Epithelial cell of esophagus (primary cell): ENCODE measurements around the gene SLC16A13.
"Not testable (repeated sequence)": the region's sequence is repeated elsewhere in the genome, so short reads cannot be mapped to it uniquely, and the experiment has no call there.

ENCODE experiments used
- DNase-seq: peaks from one replicate; pipeline ENCODE4 v3.0.0; 2010; ENCODE audit warnings: low read depth
- H3K4me3 ChIP-seq: 2 replicates; pipeline ENCODE4 v1.5.1; 2011; ENCODE audit warnings: mild to moderate bottlenecking, low read length, control low read depth
- TF ChIP-seq, protein P1 (sequence below): IDR thresholded peaks from 2 replicates; pipeline ENCODE4 v1.5.1; 2011; ENCODE audit warnings: low read depth, mild to moderate bottlenecking, low read length, control low read depth, inconsistent platforms; ENCODE audit not compliant: insufficient read depth; ENCODE audit errors: missing control alignments

The SLC16A13 gene

DNA sequence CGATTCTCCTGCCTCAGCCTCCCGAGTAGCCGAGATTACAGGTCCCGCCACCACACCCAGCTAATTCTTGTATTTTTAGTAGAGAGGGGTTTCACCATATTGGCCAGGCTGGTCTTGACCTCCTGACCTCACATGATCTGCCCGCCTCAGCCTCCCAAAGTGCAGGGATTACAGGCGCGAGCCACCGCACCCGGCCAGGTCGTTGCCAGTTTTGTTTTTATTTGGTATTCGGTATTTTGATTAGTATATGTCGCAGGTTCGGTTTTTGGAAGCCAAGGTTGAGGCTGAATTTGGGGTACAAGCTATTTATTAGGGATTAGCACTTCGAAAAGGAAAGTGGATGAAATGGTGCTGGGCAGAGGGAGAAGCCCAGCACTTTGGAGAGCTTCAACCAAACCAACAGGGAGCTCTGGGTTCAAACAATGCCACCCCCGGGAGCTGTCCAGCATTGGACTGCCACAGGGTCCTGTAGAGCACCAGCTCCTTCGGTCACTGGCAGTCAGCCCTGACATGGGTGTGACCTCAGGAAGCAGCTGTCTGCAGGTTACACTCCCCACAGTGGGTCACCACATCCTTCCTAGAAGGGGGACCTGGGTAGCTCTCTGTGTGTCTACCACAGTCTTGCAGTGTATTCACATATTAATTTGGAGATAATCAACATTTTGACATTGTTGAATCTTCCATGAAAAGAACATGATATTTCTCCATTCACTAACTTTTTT is 45.7 kb downstream of the SLC16A13 start:
- TF ChIP-seq, protein P1, sequence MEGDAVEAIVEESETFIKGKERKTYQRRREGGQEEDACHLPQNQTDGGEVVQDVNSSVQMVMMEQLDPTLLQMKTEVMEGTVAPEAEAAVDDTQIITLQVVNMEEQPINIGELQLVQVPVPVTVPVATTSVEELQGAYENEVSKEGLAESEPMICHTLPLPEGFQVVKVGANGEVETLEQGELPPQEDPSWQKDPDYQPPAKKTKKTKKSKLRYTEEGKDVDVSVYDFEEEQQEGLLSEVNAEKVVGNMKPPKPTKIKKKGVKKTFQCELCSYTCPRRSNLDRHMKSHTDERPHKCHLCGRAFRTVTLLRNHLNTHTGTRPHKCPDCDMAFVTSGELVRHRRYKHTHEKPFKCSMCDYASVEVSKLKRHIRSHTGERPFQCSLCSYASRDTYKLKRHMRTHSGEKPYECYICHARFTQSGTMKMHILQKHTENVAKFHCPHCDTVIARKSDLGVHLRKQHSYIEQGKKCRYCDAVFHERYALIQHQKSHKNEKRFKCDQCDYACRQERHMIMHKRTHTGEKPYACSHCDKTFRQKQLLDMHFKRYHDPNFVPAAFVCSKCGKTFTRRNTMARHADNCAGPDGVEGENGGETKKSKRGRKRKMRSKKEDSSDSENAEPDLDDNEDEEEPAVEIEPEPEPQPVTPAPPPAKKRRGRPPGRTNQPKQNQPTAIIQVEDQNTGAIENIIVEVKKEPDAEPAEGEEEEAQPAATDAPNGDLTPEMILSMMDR = no peak
- H3K4me3 ChIP-seq = no peak overlapping the region
- no peak for DNase-seq

DNA sequence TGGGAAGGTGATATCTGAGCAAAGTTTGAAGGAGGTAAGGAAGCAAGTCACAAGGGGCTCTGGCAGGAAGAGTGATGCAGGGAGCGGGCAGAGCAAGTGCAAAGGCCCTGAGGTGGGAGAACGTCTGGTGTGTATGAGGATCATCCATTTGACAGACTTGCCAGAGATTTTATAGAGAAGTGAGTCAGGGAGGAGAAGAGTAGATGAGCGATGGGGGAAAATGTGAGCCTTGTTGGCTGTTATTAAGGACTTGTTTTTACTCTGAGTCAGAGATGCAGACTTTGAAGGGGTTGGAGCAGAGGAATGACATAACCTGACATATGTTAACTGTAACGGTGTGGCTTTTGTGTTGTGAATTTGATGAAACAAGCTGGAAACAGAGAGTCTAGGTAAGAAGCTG is 47.8 kb downstream of the SLC16A13 start:
- peak; percentile 35 for DNase-seq
- no peak overlapping the region for H3K4me3 ChIP-seq
- TF ChIP-seq, protein P1 = no peak

DNA sequence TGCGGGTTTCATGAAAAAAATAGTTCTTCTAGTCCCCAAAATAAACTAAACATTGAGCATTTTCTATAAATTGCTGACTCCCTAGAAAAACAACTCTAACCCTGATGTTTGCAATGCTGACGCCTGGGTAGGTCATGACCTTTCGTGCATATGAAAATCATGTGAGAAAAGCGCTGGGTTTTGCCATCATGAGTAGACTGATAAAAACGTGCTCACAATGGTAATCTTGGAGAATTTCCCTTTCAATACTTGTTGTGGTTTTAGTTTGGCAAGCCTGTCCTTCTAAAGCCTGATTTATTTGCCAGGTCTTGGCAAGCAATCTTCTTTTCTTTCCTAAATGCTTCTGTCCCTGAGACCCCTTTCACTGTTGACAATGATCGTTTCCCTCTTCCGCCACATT is 48.3 kb downstream of the SLC16A13 start:
- H3K4me3 ChIP-seq = no peak overlapping the region
- TF ChIP-seq, protein P1 = no peak
- DNase-seq = no peak

DNA sequence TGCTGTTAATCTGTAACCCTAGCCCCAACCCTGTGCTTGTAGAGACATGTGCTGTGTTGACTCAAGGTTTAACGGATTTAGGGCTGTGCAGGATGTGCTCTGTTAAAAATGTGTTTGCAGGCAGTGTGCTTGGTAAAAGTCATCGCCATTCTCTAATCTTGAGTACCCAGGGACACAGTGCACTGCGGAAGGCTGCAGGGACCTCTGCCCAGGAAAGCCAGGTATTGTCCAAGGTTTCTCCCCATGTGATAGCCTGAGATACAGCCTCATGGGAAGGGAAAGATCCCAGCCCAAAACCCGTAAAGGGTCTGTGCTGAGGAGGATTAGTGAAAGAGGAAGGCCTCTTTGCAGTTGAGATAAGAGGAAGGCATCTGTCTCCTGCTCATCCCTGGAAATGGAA is 52.6 kb downstream of the SLC16A13 start:
- DNase-seq = peak; percentile 82

DNA sequence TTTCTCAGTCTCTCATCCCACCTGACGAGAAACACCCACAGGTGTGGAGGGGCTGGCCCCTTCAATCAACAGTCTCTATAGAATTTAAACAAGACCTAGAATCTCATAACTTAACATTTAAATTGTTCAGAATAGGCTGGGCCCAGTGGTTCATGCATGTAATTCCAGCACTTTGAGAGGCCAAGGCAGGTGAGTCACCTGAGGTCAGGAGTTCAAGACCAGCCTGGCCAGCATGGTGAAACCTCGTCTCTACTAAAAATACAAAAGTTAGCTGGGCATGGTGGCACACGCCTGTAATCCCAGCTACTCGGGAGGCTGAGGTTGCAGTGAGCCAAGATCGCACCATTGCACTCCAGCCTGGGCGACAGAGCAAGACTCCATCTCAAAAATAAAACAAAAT is 53.8 kb downstream of the SLC16A13 start:
- DNase-seq, H3K4me3 ChIP-seq: not testable (repeated sequence)

More for the DNA sequence above, 52.6 kb downstream of the SLC16A13 start:
- H3K4me3 ChIP-seq = not testable (repeated sequence)
